Stimulated activated CD4-positive, alpha-beta T cell treated with anti-CD3 and anti-CD28 coated beads, Interleukin-1b, Interleukin-23, amount 100 ng/mL, for 48 hours (primary cell): Measurements from ENCODE around the gene TOR1AIP2.

Experiments used
- DNase-seq: peaks from one replicate; pipeline ENCODE4 v3.0.0-alpha.2; 2020

The TOR1AIP2 gene

GRCh38 chr1:179825206-179825605 is 52.4 kb downstream of the TOR1AIP2 start:
- no peak for DNase-seq

DNA sequence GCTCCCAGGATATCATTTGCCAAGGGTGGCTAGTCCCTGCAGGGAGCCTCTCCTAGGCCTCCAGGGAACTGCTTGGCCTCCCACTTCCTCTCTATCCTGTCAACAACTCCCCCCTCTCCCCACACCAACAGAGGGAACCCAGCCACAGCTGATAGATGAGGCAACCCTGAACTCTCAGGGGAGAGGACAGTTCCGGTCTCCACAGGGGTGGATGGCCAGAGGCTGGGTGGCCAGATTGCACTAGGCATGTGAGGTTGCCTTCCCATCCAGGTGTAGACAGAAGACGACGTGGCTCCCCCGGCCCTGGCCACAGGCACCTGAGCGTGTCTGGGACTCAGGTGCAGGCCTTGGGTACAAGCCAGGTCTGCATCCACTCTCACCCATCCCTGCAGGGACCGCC is 53.3 kb downstream of the TOR1AIP2 start:
- DNase-seq: no peak

DNA sequence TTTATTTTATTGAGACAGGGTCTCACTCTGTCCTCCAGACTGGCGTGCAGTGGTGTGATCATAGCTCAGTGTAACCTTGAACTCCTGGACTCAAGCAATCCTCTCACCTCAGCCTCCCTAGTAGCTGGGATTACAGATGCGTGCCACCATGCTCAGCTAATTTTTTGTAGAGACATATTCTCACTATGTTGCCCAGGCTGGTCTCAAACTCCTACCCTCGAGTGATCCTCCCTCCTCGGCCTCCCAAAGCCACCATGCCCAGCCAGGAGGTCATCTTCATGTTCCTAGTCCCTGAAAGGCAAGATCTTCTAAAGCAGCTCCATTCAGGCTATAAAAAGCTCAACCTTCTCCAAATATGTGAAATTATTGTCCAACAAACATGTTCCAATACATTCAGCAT is 53.9 kb downstream of the TOR1AIP2 start:
- no peak for DNase-seq

- no peak for DNase-seq
Observed at GRCh38 chr1:179822065-179822464, 55.5 kb downstream of the TOR1AIP2 start.

- no peak for DNase-seq
Observed at GRCh38 chr1:179821524-179821923, 56.1 kb downstream of the TOR1AIP2 start.

DNA sequence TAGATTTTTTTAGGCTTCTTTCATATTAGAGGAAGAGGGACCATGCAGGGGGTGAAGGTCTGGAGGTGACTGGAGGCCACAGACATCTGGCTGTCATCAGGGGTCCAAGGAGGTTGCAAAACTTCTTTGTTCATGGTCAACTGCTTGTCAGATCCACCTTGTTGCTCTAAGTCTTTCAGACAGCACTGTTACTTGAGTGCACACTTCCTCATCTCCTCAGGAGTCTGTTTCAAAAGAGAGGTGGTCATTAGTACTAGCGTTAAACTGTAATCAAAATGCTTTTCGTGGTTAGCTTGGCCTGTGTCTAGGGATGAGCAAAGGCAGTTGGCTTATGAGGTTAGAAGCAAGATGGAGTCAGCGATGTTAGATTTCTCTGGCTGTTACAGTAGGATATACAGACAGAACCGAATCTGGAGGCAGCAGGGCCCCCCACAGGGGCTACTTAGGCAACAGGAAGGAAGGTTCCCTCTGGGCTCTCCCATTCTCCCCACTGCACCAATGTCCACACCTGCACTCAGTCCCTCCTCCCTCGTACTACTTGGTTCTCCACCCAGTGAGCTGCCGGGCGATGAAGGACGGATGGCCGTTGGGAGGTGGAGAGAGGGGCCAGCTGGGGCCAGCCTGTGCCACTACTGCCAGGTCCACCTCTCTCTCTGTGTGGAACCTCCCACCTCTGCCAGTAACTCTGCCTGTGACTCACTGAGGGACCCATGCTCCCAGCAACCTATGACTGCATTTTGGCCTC is 57.2 kb downstream of the TOR1AIP2 start:
- no peak for DNase-seq

DNA sequence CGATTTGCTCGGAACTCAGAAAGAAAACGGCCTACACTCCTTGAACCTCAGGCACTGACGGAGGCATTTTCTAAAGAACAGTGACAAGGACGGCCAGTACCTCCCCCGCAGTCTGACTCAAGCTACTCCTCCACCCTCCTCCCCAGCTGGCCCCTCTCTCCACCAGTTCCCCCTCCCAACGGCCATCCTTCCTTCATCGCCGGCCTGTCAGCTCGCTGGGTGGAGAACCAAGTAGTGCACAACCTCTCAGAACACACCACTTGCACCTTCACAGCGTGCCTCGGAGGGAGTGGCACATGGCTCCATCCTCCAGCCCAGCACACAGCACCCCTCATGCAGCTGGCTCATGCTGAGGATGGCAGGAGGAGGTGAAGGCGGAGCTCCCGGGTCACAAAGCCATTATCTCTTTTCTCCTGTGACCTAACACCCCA is 58.8 kb downstream of the TOR1AIP2 start:
- DNase-seq: no peak

- no peak for DNase-seq
Observed at GRCh38 chr1:179818260-179818659, 59.3 kb downstream of the TOR1AIP2 start.

GRCh38 chr1:179817789-179818188 is 59.8 kb downstream of the TOR1AIP2 start:
- DNase-seq: no peak

- no peak for DNase-seq
Observed at GRCh38 chr1:179817056-179817455, 60.5 kb downstream of the TOR1AIP2 start.

- DNase-seq: no peak
Observed at GRCh38 chr1:179816196-179816960, 61.2 kb downstream of the TOR1AIP2 start.

DNA sequence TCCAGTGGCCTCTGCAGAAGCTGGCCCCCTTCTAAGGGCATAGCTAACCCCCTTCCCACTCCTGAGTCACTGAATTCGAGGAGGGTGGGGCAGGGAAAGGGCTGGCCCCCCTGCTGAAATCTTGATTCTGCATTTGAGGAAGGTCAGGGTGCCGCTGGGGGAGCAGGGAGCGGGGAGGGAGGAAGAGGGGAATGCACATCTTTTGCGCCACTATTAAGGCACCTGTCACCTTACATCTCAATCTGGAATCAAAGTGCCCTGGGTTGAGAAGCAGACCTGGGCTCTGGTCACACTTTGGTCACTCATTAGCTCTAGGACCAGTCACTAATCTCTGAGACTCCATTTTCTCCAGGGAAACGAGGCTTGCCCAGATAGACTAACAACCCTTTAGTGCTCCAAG is 62.0 kb downstream of the TOR1AIP2 start:
- no peak for DNase-seq

DNA sequence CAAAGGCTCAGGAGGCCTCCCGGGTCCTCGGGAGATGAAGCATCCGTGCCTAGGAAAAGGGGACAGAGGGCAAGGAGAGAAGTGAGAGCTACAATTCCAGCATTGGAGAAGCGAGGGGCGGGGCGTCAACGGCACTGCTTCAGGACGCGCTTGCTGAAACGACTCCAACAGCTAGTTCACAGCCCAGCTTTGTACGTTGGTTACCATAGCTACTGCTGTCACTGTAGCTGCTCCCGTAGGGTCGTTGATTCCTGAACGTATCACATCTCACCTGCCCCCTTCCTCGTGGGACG is 63.1 kb downstream of the TOR1AIP2 start:
- DNase-seq: no peak

DNA sequence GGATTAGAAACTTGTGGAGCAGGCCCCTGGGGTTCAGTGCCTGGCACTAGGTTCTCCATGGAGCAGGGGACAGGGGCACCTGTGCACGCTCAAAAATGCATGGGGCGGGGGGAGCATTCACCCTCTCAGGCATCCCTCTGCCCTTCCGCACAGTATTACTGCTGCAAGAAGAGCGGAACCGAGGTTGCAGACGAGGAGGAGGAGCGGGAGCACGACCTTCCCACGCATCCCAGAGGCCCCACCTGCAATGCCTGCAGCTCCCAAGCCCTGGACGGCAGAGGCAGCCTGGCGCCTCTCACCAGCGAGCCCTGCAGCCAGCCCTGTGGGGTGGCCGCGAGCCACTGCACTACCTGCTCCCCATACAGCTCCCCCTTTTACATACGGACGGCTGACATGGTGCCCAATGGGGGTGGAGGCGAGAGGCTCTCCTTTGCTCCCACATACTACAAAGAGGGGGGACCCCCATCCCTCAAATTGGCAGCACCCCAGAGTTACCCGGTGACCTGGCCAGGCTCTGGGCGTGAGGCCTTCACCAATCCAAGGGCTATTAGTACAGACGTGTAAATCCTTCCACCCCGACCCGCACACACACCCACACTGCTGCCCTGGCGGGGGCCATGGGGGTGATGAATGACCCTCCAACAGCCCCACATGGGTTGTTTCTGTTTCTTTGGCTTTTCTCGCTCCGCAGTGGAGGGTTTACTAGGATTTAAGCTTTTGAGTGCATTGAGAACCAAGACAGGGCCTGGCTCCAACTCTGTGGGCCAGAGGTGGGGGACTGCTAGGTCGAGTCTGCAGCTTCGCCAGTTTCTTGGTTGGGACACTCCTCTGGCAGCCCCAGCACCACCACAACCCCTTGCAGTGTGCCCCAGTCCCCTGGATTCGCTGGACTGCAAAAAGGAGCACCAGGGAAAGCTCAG is 63.7 kb downstream of the TOR1AIP2 start:
- DNase-seq: no peak

DNA sequence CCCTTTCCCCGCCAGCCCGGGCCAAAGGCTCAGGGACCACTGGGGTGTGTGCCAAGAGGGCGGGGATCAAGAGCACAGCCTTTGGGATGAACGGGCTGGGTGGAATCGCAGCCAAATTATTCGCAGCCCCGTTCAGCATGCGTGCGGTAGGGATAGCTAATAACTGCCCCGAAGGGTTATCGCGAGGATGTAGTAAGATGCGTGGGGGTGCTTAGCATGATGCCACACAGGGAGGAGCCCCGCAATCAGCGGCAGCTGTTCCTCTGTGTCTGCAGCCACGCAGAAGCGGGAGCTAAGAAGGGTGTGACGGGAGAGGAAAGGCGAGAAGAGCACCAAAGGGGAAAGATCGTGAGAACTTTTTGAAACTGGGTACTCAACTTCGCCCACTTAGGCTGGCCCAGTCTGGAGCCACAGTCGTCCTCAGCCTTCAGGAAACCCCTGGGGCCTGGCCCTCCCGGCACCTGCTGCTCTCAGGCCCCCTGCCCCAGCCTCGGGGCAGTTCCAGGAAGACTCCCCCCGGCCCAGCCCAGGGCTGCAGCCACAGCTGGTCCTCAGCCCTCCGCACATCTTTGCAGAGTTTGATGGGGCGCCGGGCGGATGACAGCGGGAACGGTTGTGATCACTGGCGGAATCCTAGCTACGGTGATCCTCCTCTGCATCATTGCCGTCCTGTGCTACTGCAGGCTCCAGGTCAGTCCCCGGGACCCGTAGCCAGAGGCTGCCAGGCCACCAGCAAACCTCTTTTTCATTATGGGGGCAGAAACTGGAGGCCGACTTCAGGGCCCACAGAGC is 64.9 kb downstream of the TOR1AIP2 start:
- DNase-seq: no peak

DNA sequence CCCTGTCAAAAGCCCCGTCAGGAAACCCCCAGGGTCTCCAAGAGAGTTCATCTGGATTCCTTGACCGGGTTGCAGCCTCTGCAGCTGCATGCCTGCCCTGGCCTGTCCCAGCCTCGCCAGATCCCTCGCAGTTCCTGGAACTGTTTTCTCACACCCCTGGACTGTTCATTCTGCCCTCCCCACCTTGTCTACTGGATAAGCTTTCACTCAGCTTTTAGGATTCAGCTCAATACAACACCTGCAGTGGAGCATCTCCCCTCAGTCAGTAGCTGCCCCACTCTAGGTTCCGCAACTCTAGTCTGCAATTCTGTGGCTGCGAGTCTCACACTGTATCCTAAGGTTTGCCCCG is 67.3 kb downstream of the TOR1AIP2 start:
- DNase-seq: no peak

GRCh38 chr1:179809506-179810366 is 67.9 kb downstream of the TOR1AIP2 start:
- peak; percentile 63 for DNase-seq

- no peak for DNase-seq
Observed at GRCh38 chr1:179808503-179808902, 69.1 kb downstream of the TOR1AIP2 start.

GRCh38 chr1:179807691-179808485 is 69.7 kb downstream of the TOR1AIP2 start:
- no peak for DNase-seq

DNA sequence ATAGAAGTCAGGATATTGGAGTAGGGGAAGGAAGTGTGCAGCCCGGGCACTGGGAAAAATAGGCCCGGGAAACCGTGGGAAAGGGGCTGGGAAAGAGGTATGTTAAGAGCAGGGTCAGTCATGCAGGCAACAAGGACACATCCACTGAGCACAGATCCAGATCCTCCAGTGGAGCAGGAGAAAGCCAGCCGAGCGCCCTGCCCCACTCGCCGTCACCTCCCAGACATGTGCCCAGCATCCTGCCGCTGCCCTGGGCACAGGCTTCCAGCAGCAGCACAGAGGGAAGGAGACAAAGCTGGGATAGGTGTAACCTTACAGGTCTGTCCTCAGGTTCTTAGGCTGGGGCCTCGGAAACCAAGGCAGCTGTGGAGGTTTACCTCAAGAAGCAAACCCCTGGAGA is 70.3 kb downstream of the TOR1AIP2 start:
- DNase-seq: no peak

GRCh38 chr1:179806333-179806732 is 71.3 kb downstream of the TOR1AIP2 start:
- no peak for DNase-seq
